Stimulated activated CD8-positive, alpha-beta memory T cell treated with anti-CD3 and anti-CD28 coated beads, Interleukin-15, amount 100 ng/mL, for 48 hours (primary cell): Measurements from ENCODE around the gene ZC3H7B.
"Not testable (repeated sequence)": the region's sequence is repeated elsewhere in the genome, so short reads cannot be mapped to it uniquely, and the experiment has no call there.

Experiments used
- DNase-seq, 2 donors: peaks; one replicate each; pipeline ENCODE4 v3.0.0-alpha.2; 2020; ENCODE audit warnings: low read depth in 2 of 2

The ZC3H7B gene

GRCh38 chr22:41301085-41302020 lies at the start of gene ZC3H7B:
TSS of gene ZC3H7B (plus strand) at chr22:41301525. CDS start at chr22:41320661, 19,136 bp downstream.
- DNase-seq, result peak; percentile 73 to 77

DNA sequence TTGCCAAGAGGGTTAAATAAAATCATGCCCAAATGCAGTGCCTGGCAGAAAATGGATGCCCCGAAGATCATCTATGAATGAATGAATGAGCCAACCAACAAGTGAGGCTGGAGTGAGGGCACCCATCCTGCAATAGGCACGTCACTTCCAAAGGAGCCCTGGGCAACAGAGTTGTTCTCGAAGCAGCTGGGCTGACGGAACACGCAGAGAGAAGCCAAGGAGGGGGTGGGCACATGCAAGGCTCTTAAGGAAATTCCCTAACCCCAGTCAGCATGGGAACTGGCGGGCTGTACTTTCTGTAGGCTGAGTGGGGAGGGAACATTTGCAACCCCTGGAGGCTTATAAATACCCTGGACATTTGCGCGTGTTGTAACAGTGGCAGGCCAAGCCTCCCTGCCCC lies 49.0 kb upstream of the ZC3H7B start:
- DNase-seq, result no peak

- no peak for DNase-seq
Observed at GRCh38 chr22:41254230-41254629, 47.1 kb upstream of the ZC3H7B start.

DNA sequence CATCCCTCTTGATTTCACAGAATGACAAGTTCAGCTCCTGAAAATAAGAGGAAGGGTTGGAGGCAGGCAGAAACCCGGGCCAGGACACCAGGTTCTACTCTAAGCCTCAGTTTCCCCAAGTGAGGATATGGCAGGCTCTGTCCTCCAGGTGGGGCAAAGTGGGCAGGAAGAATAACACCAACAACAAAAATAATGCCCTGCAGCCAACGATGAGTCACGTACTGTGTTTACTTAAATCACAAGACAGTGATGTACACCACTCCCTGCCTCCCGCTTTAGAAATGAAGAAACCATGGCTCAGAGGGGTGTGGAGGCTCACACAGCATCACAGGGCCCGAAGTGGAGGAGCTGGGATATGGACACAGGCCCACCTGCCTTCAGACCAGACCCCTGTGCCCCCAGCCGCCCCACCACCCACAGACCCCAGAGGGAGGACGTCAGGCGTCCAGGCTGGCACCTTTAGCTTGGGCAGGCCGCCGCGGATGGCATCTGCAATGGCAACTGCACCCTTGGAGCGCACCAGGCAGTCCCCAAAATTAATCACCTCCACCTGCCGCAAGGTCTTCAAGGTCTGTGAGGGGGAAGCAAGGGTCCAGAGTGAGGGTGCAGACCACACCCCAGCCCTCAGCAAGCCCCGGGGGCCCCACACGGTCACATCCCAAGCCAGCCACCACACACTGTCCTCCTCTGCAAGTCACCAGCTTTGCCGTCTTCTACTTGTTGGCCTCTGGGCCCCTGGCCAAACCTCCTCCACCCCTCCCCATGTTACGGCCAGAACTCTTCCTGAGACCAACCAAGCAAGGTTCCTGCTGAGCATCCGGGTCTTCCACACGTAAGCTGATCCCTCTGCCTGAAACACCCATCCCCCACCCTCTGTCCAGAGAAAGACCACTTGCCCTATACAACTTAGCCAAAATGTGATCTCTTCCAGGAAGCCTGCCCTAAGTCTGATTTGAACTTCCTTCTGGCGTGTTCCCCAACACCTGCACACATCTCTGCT lies 44.8 kb upstream of the ZC3H7B start:
- DNase-seq, result no peak

DNA sequence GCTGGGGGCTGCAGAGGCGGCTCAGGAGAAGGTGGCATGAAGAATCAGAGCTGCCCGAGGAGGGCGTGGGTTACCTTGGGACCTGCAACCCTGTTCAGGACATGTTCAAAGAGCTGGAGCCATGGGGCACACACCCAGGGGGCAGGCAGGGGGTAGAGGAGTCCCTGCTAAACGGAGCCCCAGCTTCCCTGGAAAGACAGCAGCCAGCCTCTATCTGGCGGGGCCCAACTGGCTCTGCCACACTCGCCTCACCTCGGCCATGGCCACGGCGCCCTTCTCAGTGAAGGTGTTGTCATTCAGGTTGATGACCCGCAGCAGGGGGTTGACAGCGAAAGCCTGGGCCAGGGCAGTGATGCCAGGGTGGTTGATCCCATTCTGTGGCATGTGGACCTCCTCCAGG lies 43.6 kb upstream of the ZC3H7B start:
- DNase-seq, result no peak

GRCh38 chr22:41259756-41260155 lies 41.6 kb upstream of the ZC3H7B start:
- DNase-seq, result not testable (repeated sequence)

DNA sequence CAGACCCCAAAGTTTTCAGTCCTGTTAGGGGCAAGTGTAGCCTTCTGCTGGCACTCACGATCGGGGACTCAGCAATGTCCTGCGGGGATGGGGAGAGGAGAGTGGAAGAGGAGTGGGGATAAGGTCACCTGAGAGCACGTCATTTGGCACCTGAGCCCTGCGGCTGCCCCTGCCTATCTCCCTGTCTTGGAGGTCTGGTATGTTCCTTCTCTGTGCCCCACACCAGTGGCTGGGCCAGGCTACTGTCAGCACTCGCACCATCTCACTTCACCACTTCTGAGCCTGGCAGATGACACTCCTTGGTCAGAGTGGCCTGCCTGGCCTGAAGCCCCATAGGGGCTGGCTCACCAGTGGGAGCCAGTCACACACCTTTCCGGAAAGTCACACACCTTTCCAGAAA lies 40.5 kb upstream of the ZC3H7B start:
- no peak for DNase-seq

- no peak for DNase-seq
Observed at GRCh38 chr22:41261541-41262249, 39.6 kb upstream of the ZC3H7B start.

DNA sequence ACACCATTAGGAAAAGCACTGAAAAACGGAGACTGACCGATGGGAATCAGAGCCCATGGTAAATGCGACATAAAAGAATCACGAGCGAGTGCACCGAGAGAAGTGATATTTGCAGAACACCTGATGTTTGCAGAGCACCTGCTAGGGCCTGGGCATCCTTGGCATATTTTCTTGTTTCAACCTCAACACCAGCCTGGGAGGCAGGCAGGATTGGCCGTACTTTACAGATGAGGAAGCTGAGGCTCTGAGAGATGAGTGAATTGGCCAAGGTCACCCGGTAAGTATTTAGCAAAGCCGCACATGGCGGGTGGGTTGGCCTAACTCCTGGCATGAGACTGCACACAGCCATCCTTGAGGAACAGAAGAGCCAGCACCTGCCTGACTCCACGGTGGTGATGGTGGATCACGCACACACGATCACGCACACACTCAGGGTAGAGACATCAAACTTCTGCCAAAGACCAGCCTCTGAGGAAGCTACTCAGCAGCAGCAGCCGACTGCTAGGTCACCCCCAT lies 39.0 kb upstream of the ZC3H7B start:
- DNase-seq, result no peak

DNA sequence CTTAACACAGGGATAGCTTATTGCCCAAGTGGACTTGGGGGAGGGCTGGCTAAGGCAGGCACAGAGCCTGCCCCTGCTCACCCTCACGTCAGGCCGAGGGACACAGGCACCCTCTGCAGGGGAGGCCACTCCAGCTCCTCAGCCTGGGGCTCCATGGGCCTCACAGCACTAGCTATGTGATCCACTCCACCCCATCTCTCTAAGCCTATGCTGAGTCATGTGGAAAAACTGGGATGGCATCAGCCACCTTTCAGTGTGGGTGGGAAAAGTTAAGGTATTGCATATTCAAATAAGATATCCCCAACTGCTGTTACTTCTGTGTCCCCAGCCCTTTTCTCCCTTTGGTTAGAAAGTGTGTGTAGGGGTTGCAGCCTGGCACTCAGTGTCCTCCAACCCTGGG lies 37.6 kb upstream of the ZC3H7B start:
- DNase-seq, result no peak

DNA sequence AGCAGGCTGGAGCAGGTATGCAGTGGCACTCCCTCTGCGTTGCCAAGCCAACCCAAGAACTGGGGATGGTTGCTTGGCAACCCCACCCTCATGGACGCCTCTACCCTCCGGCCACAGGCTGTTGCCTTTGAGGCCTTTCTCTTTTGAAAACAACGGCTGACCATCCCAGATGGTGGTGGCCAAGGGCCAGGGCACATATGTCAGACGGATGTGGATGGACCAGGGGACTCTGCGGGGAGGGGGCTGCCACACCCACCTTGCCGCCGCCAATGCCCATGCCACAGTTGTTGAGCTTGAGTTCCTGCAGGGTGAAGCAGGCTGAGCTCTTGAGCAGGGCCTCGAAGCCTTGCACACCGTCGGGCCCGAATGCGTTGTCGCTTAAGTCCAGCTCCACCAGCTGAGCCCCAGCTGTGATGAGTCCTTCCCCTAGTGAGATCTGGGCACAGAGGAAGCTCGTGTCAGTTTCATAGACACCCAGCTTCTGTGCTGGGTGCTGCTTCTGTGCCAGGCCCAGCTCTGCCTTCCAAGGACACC lies 36.9 kb upstream of the ZC3H7B start:
- no peak for DNase-seq

DNA sequence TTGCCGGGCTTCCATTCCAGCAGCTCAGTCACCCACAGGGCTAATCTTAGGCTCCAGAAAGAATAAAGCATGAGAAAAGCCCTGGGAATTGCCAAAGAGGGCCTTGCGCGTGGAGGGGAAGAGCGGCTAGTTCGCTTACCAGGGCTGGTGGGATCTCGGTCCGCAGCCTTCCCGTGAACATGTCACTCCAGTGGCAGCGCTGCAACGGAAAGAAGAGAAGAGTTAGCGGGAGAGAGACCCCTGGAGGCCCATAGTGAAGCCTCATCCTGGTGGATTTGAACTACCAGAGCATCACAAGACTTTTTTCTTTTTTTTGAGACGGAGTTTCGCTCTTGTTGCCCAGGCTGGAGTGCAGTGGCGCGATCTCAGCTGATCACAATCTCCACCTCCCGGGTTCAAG lies 33.4 kb upstream of the ZC3H7B start:
- no peak for DNase-seq

DNA sequence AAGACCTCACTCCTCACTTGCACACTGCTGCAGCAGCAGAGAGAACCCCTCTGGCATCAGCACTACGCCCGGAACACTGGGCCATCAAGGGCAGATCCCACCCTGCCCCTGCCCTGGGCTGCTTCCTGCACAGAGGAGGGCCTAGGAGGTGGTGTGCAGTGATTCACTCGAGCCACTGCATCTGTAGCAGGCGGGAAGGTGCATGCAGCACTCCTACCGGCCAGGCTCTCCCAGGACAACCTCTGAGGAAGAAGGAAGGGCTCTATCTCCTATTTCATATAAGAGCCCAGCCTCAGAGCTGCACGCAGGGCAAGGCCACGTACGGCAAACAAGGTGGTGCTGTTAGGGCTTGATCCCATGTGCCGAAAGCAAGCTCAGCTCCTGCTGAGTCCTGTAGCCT lies 29.5 kb upstream of the ZC3H7B start:
- DNase-seq, result no peak

DNA sequence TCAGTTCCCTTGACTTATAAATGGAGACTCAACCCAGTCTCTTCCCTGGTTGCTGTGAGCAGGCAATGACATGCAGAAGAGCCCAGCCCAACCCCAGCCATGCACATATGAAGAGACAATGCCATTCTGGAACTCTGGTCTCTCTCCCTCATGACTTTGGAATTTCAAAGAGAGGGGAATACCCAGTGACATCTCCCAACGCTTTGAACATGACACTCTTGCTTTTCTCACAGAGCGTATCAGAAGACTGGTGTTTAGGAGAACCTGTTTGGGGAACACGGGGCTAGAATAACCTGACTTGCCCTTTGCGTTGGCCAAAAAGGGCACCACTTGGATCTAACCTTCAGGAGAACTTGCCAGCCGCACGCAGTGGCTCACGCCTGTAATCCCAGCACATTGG lies 28.2 kb upstream of the ZC3H7B start:
- DNase-seq, result no peak

DNA sequence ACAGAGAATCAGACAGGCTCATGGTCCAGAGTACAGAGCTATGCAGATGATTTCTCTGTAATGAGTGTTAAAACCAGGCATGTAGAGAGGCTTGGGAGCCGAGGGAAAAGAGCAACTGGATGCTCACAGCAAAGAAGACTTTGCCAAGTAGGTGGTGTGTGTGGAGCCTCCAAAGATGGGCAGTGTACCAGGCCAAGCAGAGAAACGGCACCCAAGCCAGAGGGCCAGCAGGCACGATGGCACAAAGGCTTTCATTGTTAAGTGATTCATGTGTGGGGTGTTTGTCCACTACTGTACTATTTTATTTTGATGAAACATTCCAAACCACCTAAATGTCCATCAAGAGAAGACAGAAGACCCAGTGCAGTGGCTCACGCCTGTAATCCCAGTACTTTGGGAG lies 26.5 kb upstream of the ZC3H7B start:
- DNase-seq, result no peak

DNA sequence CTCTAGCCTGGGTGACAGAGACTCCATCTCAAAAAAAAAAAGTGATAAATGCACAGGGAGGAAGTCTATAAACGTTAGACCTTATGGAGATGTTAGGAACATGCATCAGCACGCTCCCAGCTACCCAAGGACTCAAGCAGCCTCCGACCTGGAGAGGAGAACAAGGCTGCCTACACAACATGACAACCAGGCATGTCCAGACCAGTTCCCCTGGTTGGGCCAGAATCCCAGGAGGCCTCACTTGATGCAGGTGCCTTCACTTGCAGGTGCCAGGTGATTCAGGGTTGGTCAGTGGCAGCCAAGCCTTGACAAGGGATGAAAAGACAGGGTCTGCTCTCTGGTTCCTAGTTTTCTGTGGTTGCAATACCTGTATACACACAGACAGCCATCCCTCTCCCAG lies 21.3 kb upstream of the ZC3H7B start:
- DNase-seq, result no peak

DNA sequence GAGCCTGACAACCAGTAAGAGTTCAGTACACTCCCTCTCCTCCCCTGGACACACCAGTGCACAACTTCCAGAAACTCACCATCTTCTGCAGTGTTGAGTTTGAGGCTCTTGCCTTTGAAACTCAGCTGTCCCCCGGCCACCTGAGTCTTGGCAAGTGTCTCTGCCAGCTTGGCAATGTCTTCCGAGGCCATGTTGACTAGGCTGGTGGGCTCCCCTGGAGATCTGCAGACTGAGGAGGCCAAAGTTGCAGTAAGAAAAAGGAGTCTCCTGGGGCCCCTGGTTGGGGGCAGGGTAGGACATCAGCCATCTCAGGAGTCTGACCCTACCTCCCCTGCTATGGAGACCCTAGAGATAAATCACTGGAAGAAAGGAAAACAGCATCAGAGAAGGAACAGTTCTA lies 20.5 kb upstream of the ZC3H7B start:
- no peak for DNase-seq

DNA sequence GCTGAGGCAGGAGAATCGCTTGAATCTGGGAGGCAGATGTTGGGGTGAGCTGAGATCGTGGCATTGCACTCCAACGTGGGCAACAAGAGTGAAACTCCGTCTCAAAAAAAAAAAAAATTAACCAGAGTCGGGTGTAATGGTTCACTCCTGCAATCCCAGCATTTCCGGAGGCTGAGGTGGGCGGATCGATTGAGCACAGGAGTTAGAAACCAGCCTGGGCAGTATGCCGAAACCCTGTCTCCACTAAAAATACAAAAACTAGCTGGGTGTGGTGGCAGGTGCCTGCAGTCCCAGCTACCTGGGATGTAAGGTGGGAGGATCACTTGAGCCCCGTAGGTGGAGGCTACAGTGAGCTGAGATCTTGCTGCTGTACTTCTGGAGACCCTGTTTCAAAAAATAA lies 16.9 kb upstream of the ZC3H7B start:
- DNase-seq, result no peak

GRCh38 chr22:41285441-41285819 lies 15.9 kb upstream of the ZC3H7B start:
- peak; percentile 89 to 90 for DNase-seq

DNA sequence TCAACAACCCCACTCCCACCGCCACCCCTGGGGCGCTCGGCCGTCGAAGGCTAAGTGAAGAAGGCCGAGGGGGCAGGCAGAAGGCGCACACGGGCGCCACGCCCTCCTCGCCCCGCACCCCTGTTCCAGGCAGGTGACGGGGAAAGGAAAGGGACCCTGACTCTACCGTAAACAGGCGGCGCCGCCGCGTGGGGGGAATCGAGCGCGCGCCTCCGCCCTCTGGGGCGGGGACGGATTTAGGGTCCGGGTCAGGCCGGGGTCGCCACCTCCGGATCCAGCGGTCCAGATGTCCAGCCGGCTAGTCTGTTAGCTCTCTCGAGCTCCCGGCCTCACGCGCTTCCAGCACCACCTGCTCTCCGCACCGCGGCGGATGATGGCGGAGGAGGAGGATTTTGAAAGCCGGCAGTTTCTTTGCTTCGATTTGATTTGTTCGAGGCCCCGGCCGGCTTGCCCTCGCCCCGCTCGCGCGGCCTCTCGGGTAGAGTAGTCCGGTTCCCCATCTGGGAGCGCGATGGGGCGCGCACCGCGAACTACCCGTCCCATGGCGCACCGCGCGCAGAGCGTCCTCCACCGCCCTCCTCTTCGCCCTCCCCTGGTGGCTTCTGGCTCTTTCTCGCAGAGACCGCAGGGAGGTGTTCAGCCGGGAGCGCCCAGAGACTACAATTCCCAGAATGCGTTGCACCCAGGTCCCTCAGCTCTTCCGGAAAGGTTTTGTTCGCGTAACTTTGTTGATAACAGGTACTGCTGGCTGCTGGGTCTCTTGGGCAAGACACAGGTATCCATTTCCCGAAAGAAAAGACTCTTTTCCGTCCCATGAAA lies 15.3 kb upstream of the ZC3H7B start, which contains the start of gene RANGAP1:
TSS of gene RANGAP1 (minus strand) at position 368 of the 819 bp plus-strand sequence. CDS start 5,143 bp downstream, outside the sequence.
- peak; percentile 98 for DNase-seq
